Vagina (tissue), 2 donors: Measurements from ENCODE around the gene DOCK11. TPM values are rescaled to one million over a fixed set of nuclear protein-coding genes. Genes with fewer than 3 reads are reported as not detected.

ENCODE experiments used
- DNase-seq, 2 donors: peaks; one replicate each; pipeline ENCODE4 v3.0.0-alpha.2; 2017; ENCODE audit errors: extremely low spot score in 2 of 2
- H3K27ac ChIP-seq: fragments of 200-600 bp; sonication (generic); one replicate; pipeline ENCODE4 v1.5.1; 2019
- H3K27me3 ChIP-seq: fragments of 200-600 bp; sonication (generic); one replicate; pipeline ENCODE4 v1.5.1; 2019
- H3K36me3 ChIP-seq, 2 donors: fragments of 200-600 bp; sonication (generic); one replicate each; pipeline ENCODE4 v1.5.1; 2017 to 2019
- H3K4me1 ChIP-seq: fragments of 200-600 bp; sonication (generic); one replicate; pipeline ENCODE4 v1.5.1; 2019
- H3K4me3 ChIP-seq, 2 donors: fragments of 200-600 bp; sonication (generic); 1 replicate in 1 of 2; 2 replicates in 1 of 2; pipeline ENCODE4 v1.5.1; 2016 to 2019
- H3K9me3 ChIP-seq: fragments of 200-600 bp; sonication (generic); one replicate; pipeline ENCODE4 v1.5.1; 2019
- POLR2A ChIP-seq, 2 donors: fragments of 450-650 bp; IDR thresholded peaks; one replicate each; pipeline ENCODE4 v1.6.1; 2017; ENCODE audit warnings: antibody characterized with exemption in 2 of 2, mild to moderate bottlenecking in 2 of 2, moderate library complexity in 2 of 2
- POLR2AphosphoS5 ChIP-seq, 2 donors: sonication (generic); formaldehyde crosslinking; IDR thresholded peaks; one replicate each; pipeline ENCODE4 v1.9.0; 2017; ENCODE audit warnings: antibody characterized with exemption in 2 of 2, mild to moderate bottlenecking in 2 of 2, low read depth in 1 of 2; ENCODE audit not compliant: insufficient read depth in 1 of 2
- intact Hi-C: fragments of 100-400 bp; cut with DNase I; formaldehyde crosslinking; loops from one replicate; pipeline ENCODE4 v1.15.1; 2023
- total RNA-seq: library from RNA; depleted of rRNA; stranded (reverse); fragments of >200 nt; gene quantifications from one replicate; pipeline ENCODE4 v1.2.3, GENCODE V29; 2016
- TF ChIP-seq, protein P1 (sequence below), 3 experiments: fragments of 450-650 bp in 2 of 3; fragments of 200-600 bp in 1 of 3; sonication (generic) in 1 of 3; IDR thresholded peaks; one replicate each; pipeline ENCODE4 v1.5.1; 2017 to 2019; ENCODE audit warnings: antibody characterized with exemption in 3 of 3, mild to moderate bottlenecking in 2 of 3, moderate library complexity in 2 of 3

The DOCK11 gene
- total RNA-seq, 1 donor from 2014 or later = 20.6 TPM

DNA sequence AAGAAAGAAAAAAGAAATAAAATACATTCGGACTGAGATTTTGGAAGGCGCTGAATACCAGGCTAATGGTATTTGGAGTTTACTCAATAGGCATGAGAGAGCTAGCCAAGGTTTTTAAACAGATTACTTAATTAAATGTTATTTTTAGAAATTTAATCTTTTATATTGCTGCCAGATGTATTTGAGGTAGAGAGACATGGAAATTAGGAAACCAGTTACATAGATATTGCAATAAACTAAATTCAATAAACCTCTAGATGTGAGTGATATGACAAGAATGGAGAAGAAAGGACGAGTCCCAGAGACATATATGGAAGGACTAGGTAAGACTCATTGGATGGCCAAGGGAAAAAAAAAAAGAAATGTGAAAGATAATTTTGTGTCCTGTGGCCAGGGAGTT, 193.3 kb downstream of the DOCK11 start:
- Histone ChIP-seq H3K9me3 (no peaks in the 10 kb centered on the region), H3K27me3 (no peaks in the 10 kb centered on the region), H3K36me3 (no peaks in the 10 kb centered on the region), H3K4me3 (no peak overlapping the region), H3K4me1 (no peaks in the 10 kb centered on the region), H3K27ac (no peak overlapping the region)
- intact Hi-C loops = no loop called here
- TF ChIP-seq, protein P1, sequence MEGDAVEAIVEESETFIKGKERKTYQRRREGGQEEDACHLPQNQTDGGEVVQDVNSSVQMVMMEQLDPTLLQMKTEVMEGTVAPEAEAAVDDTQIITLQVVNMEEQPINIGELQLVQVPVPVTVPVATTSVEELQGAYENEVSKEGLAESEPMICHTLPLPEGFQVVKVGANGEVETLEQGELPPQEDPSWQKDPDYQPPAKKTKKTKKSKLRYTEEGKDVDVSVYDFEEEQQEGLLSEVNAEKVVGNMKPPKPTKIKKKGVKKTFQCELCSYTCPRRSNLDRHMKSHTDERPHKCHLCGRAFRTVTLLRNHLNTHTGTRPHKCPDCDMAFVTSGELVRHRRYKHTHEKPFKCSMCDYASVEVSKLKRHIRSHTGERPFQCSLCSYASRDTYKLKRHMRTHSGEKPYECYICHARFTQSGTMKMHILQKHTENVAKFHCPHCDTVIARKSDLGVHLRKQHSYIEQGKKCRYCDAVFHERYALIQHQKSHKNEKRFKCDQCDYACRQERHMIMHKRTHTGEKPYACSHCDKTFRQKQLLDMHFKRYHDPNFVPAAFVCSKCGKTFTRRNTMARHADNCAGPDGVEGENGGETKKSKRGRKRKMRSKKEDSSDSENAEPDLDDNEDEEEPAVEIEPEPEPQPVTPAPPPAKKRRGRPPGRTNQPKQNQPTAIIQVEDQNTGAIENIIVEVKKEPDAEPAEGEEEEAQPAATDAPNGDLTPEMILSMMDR (IDR thresholded peaks at IDR 0.05) = no peak
- TF ChIP-seq POLR2A (IDR thresholded peaks at IDR 0.05) (no peak), POLR2AphosphoS5 (IDR thresholded peaks at IDR 0.05; ENCODE audit: insufficient read depth in 1 of 2, low read depth in 1 of 2) (no peak)
- DNase-seq = no peak

DNA sequence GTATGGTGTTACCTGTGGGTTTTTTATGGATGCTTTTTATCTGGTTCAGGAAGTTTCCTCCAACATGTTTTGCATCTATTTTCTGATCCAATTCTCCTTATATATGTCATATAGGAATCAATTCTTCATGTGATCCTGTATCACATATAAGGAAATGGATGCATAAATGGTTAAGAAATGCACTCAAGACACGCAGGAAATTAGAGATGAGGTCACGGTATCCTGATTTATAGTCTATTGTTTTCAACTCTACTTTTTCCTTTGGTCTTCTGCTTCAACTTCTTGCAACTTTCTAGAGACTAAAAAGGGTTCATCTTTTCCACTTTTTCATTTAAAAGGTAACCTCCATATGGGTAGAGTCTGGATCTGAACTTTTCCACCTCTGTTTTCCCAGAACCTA, 198.2 kb downstream of the DOCK11 start:
- H3K27ac ChIP-seq = no peak overlapping the region
- H3K36me3 ChIP-seq = no peaks in the 10 kb centered on the region
- H3K27me3 ChIP-seq = no peaks in the 10 kb centered on the region
- no peak for DNase-seq
- no peak for TF ChIP-seq POLR2AphosphoS5 (IDR thresholded peaks at IDR 0.05; ENCODE audit: insufficient read depth in 1 of 2, low read depth in 1 of 2)
- TF ChIP-seq POLR2A (IDR thresholded peaks at IDR 0.05) = no peak
- TF ChIP-seq, protein P1 (IDR thresholded peaks at IDR 0.05) = no peak
- intact Hi-C loops = no loop called here
- H3K4me1 ChIP-seq = no peaks in the 10 kb centered on the region
- H3K9me3 ChIP-seq = no peaks in the 10 kb centered on the region
- H3K4me3 ChIP-seq = no peak overlapping the region

DNA sequence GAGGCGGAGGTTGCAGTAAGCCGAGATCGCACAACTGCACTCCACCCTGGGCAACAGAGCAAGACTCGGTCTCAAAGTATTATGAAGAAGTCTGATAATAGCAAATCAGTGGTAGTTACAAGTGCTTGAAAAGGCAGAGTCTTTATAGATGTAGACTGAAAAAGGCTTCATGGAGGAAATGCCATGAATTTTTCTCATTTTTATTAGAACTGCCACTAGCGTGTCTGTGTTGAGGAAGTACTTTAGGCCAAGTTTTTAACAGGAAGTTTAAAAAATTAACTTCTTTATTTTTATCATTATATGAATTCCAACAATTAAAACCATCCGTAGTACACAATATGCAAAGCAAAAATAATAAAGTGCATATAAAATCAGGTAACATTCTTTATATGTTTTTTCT, 199.0 kb downstream of the DOCK11 start:
- Histone ChIP-seq H3K27ac (no peak overlapping the region), H3K9me3 (no peaks in the 10 kb centered on the region), H3K27me3 (no peaks in the 10 kb centered on the region), H3K4me1 (no peaks in the 10 kb centered on the region), H3K36me3 (no peaks in the 10 kb centered on the region), H3K4me3 (no peak overlapping the region)
- no peak for DNase-seq
- intact Hi-C loops = no loop called here
- TF ChIP-seq POLR2A (IDR thresholded peaks at IDR 0.05) (no peak), POLR2AphosphoS5 (IDR thresholded peaks at IDR 0.05; ENCODE audit: insufficient read depth in 1 of 2, low read depth in 1 of 2) (no peak)
- TF ChIP-seq, protein P1 (IDR thresholded peaks at IDR 0.05) = no peak

DNA sequence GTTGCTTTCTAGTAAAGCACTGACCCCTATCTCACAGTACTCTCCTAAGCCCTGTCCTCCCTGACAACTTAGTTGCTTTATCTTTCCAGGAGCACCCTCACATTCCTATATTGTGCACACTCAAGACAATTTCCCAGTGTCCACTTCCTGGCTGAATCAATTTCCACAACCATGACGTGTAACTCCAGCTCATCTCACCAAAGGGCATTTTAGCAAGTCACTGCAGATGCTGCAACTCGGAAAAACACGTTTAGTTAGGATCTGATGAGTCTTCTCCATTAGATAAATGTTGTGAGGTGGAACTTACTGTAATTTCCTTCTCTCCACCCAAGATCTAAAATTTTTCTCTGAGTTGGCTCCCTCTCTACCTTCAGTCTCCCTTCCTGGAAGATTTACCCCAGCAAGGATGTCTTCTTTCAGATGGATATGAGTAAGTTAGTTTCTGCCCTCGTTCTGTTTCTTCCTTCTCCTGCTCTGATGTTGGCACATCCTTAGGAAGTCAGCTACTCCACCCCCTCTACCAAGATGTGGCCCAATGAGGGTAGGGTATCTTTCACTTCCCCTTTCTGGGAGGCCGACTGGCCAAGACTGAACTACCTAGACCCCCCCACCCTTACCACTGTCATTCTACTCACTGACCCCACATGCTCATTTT, 203.0 kb downstream of the DOCK11 start:
- DNase-seq = no peak
- no peak overlapping the region for H3K4me3 ChIP-seq
- intact Hi-C loops = no loop called here
- H3K27me3 ChIP-seq = no peaks in the 10 kb centered on the region
- no peaks in the 10 kb centered on the region for H3K4me1 ChIP-seq
- no peaks in the 10 kb centered on the region for H3K36me3 ChIP-seq
- no peaks in the 10 kb centered on the region for H3K9me3 ChIP-seq
- no peak for TF ChIP-seq POLR2A (IDR thresholded peaks at IDR 0.05)
- TF ChIP-seq, protein P1 (IDR thresholded peaks at IDR 0.05) = no peak
- TF ChIP-seq POLR2AphosphoS5 (IDR thresholded peaks at IDR 0.05; ENCODE audit: insufficient read depth in 1 of 2, low read depth in 1 of 2) = no peak
- no peak overlapping the region for H3K27ac ChIP-seq

DNA sequence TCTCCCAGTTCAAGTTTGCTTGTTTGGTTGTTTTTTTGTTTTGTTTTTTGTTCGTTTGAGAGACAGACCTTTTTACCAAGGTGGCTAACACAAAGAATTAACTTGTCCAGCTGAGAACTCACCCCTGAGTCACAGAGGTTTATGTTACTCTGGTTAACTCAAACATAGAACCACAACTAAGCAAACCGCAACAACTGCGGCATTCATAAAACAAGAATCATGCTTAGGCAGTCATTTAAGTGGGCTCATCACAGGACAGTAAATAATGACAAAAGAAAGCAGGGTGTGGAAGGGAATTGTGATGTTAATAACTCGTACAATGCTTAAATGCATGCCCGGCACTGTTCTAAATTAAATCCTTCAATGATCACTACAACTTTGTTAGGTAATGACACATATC, 207.1 kb downstream of the DOCK11 start:
- Histone ChIP-seq H3K4me3 (no peak overlapping the region), H3K27ac (no peak overlapping the region), H3K36me3 (no peaks in the 10 kb centered on the region), H3K4me1 (no peaks in the 10 kb centered on the region), H3K9me3 (no peaks in the 10 kb centered on the region), H3K27me3 (no peaks in the 10 kb centered on the region)
- intact Hi-C loops = no loop called here
- no peak for DNase-seq
- TF ChIP-seq POLR2AphosphoS5 (IDR thresholded peaks at IDR 0.05; ENCODE audit: insufficient read depth in 1 of 2, low read depth in 1 of 2) = no peak
- TF ChIP-seq POLR2A (IDR thresholded peaks at IDR 0.05) = no peak
- TF ChIP-seq, protein P1 (IDR thresholded peaks at IDR 0.05) = no peak
